ENCODE measurements around the gene CEP83. TPM values are rescaled to one million over a fixed set of nuclear protein-coding genes. Genes with fewer than 3 reads are reported as not detected.
"Not testable (repeated sequence)": the region's sequence is repeated elsewhere in the genome, so short reads cannot be mapped to it uniquely, and the experiment has no call there.

CEP83 gene
- polyA plus RNA-seq, 1 donor (not counting 4 experiments of a cell fraction or from before 2014, with no cell fraction given) = 9.5 TPM

DNA sequence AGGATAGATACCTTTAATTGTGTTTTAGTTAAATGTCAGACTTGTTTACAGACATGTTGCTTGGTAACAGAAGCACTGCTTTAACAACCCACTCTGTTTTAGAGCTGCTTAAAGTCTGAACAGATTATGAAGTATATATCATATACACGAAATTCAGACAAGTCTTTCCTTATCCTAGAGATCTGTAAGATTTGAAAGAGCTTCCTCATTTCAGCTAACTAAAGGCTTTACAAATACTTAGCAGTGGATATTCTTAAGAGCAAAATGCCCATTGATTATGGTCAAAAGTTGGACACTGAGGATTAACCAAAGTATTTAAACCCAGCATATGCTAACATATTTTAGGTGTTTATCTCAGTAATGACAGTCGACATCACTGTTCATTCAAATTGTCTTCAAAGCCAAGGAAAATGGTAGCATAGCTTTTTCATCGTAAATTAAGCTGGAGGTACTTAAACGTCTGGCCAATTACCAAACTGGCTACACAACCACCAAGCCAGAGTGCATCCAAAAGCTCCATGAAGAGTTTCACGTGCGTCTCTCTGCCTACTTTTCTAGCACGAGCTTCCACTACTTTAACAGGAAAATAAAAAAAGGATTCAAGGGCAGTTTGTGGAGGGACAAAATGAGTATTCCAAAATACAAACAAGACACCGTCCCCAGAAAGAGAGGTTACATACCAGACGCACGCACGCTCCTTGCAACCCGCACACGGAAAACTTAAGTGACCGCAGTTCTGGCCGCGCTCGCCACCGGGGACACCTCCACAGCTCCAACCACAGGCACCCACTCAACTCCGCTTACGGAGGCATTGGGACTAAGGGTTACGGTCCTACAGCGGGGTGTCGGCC is 565 bp downstream of the CEP83 start:
- DNase-seq (ENCODE audit: low read depth, low spot score) = no peak
- dilution Hi-C loops (cut with MboI; ENCODE audit: extremely low pct_ligation_motif_present, low sequenced_read_pairs) = no loop called here
- no peaks in the 10 kb centered on the region for H3K9me3 ChIP-seq (ENCODE audit: control insufficient read depth, low read depth, low read length)
- H3K4me1 ChIP-seq (ENCODE audit: control insufficient read depth, extremely low read depth, insufficient read depth, low read length) = peaks cover 11% of the 10 kb centered on the region
- FAIRE-seq = peak; percentile 61
- H4K20me1 ChIP-seq (ENCODE audit: control insufficient read depth, extremely low read depth, insufficient read depth, low read length) = no peaks in the 10 kb centered on the region
- H3K27ac ChIP-seq (ENCODE audit: control insufficient read depth, insufficient read depth, low read length) = peak overlapping the region; percentile 93
- H3K4me2 ChIP-seq (ENCODE audit: control insufficient read depth, extremely low read depth, insufficient read depth, low read depth, low read length) = peak overlapping the region; percentile 99
- peak overlapping the region; percentile 83 to 96 (median 94) for H3K4me3 ChIP-seq (ENCODE audit: control insufficient read depth in 2 of 3, extremely low read depth in 1 of 3, insufficient read depth in 2 of 3, low read depth in 1 of 3, low read length in 3 of 3)
- H3K9ac ChIP-seq (ENCODE audit: control insufficient read depth, extremely low read depth, insufficient read depth, low read length) = peak overlapping the region; percentile 96
- no peak for TF ChIP-seq EZH2 (IDR thresholded peaks at IDR 0.05; ENCODE audit: low read length)
- TF ChIP-seq, protein P1, sequence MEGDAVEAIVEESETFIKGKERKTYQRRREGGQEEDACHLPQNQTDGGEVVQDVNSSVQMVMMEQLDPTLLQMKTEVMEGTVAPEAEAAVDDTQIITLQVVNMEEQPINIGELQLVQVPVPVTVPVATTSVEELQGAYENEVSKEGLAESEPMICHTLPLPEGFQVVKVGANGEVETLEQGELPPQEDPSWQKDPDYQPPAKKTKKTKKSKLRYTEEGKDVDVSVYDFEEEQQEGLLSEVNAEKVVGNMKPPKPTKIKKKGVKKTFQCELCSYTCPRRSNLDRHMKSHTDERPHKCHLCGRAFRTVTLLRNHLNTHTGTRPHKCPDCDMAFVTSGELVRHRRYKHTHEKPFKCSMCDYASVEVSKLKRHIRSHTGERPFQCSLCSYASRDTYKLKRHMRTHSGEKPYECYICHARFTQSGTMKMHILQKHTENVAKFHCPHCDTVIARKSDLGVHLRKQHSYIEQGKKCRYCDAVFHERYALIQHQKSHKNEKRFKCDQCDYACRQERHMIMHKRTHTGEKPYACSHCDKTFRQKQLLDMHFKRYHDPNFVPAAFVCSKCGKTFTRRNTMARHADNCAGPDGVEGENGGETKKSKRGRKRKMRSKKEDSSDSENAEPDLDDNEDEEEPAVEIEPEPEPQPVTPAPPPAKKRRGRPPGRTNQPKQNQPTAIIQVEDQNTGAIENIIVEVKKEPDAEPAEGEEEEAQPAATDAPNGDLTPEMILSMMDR (optimal IDR thresholded peaks at IDR 0.05 in 1 of 3, IDR thresholded peaks at IDR 0.05 in 1 of 3, conservative IDR thresholded peaks at IDR 0.05 in 1 of 3; ENCODE audit: extremely low read depth in 1 of 3, insufficient read depth in 2 of 3, low read length in 3 of 3) = no peak
- no peaks in the 10 kb centered on the region for H3K27me3 ChIP-seq (ENCODE audit: control insufficient read depth, extremely low read depth, insufficient read depth, low read length)
- peaks cover 25% of the 10 kb centered on the region for H3K79me2 ChIP-seq (ENCODE audit: control insufficient read depth, insufficient read depth, low read length)
- H3K9me1 ChIP-seq (ENCODE audit: control insufficient read depth, extremely low read depth, insufficient read depth, low read length) = no peaks in the 10 kb centered on the region
- peak overlapping the region; percentile 96 for H2AFZ ChIP-seq (ENCODE audit: control insufficient read depth, low read length)
- H3K36me3 ChIP-seq (ENCODE audit: control insufficient read depth in 2 of 2, extremely low read depth in 1 of 2, insufficient read depth in 2 of 2, low read length in 2 of 2) = no peaks in the 10 kb centered on the region

DNA sequence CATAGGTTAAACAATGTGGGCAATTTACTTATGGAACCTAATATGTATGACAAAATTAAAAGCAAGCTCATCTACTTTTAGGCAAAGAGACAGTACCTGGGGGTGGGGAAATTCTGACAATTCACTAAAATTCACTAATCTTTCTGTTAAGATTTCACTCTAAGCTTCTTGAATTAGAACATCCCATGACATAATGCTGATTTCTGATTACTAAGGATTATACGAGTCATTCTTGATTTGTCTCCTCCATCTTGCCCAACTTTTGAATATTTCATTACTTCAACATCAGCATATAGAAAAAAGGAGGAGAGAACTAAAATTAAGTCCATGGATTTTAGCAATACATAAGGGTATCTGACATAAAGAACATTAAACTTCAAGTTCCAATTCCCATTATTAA is 2.4 kb downstream of the CEP83 start:
- no peak for FAIRE-seq
- H4K20me1 ChIP-seq (ENCODE audit: control insufficient read depth, extremely low read depth, insufficient read depth, low read length) = no peaks in the 10 kb centered on the region
- H3K4me2 ChIP-seq (ENCODE audit: control insufficient read depth, extremely low read depth, insufficient read depth, low read depth, low read length) = no peak overlapping the region
- TF ChIP-seq, protein P1 (optimal IDR thresholded peaks at IDR 0.05 in 1 of 3, IDR thresholded peaks at IDR 0.05 in 1 of 3, conservative IDR thresholded peaks at IDR 0.05 in 1 of 3; ENCODE audit: extremely low read depth in 1 of 3, insufficient read depth in 2 of 3, low read length in 3 of 3) = no peak
- no peaks in the 10 kb centered on the region for H3K27me3 ChIP-seq (ENCODE audit: control insufficient read depth, extremely low read depth, insufficient read depth, low read length)
- no peak overlapping the region for H3K9ac ChIP-seq (ENCODE audit: control insufficient read depth, extremely low read depth, insufficient read depth, low read length)
- H3K4me1 ChIP-seq (ENCODE audit: control insufficient read depth, extremely low read depth, insufficient read depth, low read length) = peaks cover 11% of the 10 kb centered on the region
- DNase-seq (ENCODE audit: low read depth, low spot score) = no peak
- dilution Hi-C loops (cut with MboI; ENCODE audit: extremely low pct_ligation_motif_present, low sequenced_read_pairs) = no loop called here
- H3K79me2 ChIP-seq (ENCODE audit: control insufficient read depth, insufficient read depth, low read length) = peaks cover 25% of the 10 kb centered on the region
- no peaks in the 10 kb centered on the region for H3K9me1 ChIP-seq (ENCODE audit: control insufficient read depth, extremely low read depth, insufficient read depth, low read length)
- H3K27ac ChIP-seq (ENCODE audit: control insufficient read depth, insufficient read depth, low read length) = no peak overlapping the region
- no peaks in the 10 kb centered on the region for H3K36me3 ChIP-seq (ENCODE audit: control insufficient read depth in 2 of 2, extremely low read depth in 1 of 2, insufficient read depth in 2 of 2, low read length in 2 of 2)
- H3K4me3 ChIP-seq (ENCODE audit: control insufficient read depth in 2 of 3, extremely low read depth in 1 of 3, insufficient read depth in 2 of 3, low read depth in 1 of 3, low read length in 3 of 3) = no peak overlapping the region
- H3K9me3 ChIP-seq (ENCODE audit: control insufficient read depth, low read depth, low read length) = no peaks in the 10 kb centered on the region
- no peak overlapping the region for H2AFZ ChIP-seq (ENCODE audit: control insufficient read depth, low read length)

DNA sequence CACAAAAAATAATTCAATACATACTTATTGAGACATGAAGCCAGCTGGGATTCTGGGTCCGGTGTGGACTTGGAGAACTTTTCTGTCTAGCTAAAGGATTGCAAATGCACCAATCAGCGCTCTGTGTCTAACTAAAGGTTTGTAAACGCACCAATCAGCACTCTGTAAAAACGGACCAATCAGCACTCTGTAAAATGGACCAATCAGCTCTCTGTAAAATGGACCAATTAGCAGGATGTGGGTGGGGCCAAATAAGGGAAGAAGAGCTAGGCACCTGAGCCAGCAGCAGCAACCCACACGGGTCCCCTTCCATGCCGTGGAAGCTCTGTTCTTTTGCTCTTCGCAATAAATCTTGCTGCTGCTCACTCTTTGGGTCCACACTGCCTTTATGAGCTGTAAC is 5.3 kb downstream of the CEP83 start:
- H3K36me3 ChIP-seq (ENCODE audit: control insufficient read depth in 2 of 2, extremely low read depth in 1 of 2, insufficient read depth in 2 of 2, low read length in 2 of 2); H4K20me1 ChIP-seq (ENCODE audit: control insufficient read depth, extremely low read depth, insufficient read depth, low read length); H3K9me1 ChIP-seq (ENCODE audit: control insufficient read depth, extremely low read depth, insufficient read depth, low read length); H3K4me1 ChIP-seq (ENCODE audit: control insufficient read depth, extremely low read depth, insufficient read depth, low read length); H3K27ac ChIP-seq (ENCODE audit: control insufficient read depth, insufficient read depth, low read length); H3K4me3 ChIP-seq (ENCODE audit: control insufficient read depth in 2 of 3, extremely low read depth in 1 of 3, insufficient read depth in 2 of 3, low read depth in 1 of 3, low read length in 3 of 3); H2AFZ ChIP-seq (ENCODE audit: control insufficient read depth, low read length); H3K9me3 ChIP-seq (ENCODE audit: control insufficient read depth, low read depth, low read length); DNase-seq (ENCODE audit: low read depth, low spot score); H3K4me2 ChIP-seq (ENCODE audit: control insufficient read depth, extremely low read depth, insufficient read depth, low read depth, low read length); FAIRE-seq; H3K9ac ChIP-seq (ENCODE audit: control insufficient read depth, extremely low read depth, insufficient read depth, low read length); dilution Hi-C loops (cut with MboI; ENCODE audit: extremely low pct_ligation_motif_present, low sequenced_read_pairs); H3K27me3 ChIP-seq (ENCODE audit: control insufficient read depth, extremely low read depth, insufficient read depth, low read length): not testable (repeated sequence)
- peaks cover 34% of the 10 kb centered on the region for H3K79me2 ChIP-seq (ENCODE audit: control insufficient read depth, insufficient read depth, low read length)
